ENCODE measurements around the gene RIOK3. TPM values are rescaled to one million over a fixed set of nuclear protein-coding genes. Genes with fewer than 3 reads are reported as not detected.

Gene RIOK3
- total RNA-seq, 1 experiment from 2014 or later = 19.4 TPM

DNA sequence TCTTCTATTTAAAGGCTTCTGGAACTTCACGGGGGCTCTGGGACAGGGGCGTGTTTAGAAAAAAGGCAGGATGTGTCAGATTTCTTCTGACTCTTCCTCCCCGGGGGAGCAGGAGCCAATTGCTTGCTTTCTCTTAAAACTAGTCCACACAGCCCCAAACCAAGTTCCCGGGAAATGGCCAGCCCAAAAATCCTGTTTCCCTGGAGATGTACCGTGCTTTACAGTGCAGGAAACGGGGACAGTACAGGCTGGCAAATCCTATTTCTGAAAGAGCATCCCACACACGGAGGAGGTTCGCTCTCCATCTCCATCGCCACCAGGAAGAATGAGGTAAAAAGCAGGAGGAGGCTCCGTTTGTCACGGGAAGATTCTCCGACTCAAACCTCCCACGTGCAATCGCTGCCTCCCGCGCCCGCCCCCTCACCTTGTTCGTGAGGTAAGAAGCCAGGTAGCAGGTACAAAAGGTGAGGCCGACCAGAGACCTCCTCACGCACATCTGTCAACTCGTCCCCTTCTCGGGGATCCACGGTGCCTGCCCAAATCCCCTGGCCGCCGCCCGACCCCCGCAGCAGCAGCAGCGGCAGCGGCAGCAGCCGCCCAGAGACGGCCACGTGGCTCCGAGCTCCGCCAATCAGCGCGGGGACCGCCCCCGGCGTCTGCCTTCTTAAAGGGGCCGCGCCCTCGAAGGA is 15.6 kb upstream of the RIOK3 start:
- DNase-seq (ENCODE audit: low spot score) = peak; percentile 81
- ChIA-PET CTCF (interaction anchor here (0.6 to 1.0 kb wide), 2 partner anchors 26 to 306 kb away, joined by 3 read pairs; no protein-coding TSS in a partner anchor), POLR2A (no interaction called here)
- Mint-ChIP-seq H3K27ac (peak overlapping the region; percentile 94), H3K27me3 (ENCODE audit: low read depth) (peaks cover 11% of the 10 kb centered on the region), H3K4me3 (peak overlapping the region; percentile 96), H3K36me3 (no peaks in the 10 kb centered on the region), H3K9me3 (peaks cover 7% of the 10 kb centered on the region; the same call in 1 of the 2 replicates), H3K4me1 (peaks cover 7% of the 10 kb centered on the region)
- ATAC-seq = peak; percentile 94
- peak; percentile 93 for TF ChIP-seq USF1 (CRISPR knock-in tag; IDR thresholded peaks at IDR 0.05)
- TF ChIP-seq, protein P1, sequence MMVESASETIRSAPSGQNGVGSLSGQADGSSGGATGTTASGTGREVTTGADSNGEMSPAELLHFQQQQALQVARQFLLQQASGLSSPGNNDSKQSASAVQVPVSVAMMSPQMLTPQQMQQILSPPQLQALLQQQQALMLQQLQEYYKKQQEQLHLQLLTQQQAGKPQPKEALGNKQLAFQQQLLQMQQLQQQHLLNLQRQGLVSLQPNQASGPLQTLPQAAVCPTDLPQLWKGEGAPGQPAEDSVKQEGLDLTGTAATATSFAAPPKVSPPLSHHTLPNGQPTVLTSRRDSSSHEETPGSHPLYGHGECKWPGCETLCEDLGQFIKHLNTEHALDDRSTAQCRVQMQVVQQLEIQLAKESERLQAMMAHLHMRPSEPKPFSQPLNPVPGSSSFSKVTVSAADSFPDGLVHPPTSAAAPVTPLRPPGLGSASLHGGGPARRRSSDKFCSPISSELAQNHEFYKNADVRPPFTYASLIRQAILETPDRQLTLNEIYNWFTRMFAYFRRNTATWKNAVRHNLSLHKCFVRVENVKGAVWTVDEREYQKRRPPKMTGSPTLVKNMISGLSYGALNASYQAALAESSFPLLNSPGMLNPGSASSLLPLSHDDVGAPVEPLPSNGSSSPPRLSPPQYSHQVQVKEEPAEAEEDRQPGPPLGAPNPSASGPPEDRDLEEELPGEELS (CRISPR knock-in tag; IDR thresholded peaks at IDR 0.05) = peak; percentile 49; the same call in 1 of the 2 replicates
- no peak for TF ChIP-seq HMGA2 (CRISPR knock-in tag; IDR thresholded peaks at IDR 0.05)
- no peak for TF ChIP-seq NR3C1 (CRISPR knock-in tag; conservative IDR thresholded peaks at IDR 0.05; ENCODE audit: low read depth)
- TF ChIP-seq, protein P2, sequence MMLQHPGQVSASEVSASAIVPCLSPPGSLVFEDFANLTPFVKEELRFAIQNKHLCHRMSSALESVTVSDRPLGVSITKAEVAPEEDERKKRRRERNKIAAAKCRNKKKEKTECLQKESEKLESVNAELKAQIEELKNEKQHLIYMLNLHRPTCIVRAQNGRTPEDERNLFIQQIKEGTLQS (CRISPR knock-in tag; conservative IDR thresholded peaks at IDR 0.05) = no peak
- 0 out of 2 replicates have a peak, but pooled peaks have one; percentile 50 for TF ChIP-seq ZNF232 (CRISPR knock-in tag; IDR thresholded peaks at IDR 0.05)
- peak; percentile 58; the same call in 1 of the 2 replicates for TF ChIP-seq FOXP1 (CRISPR knock-in tag; IDR thresholded peaks at IDR 0.05; ENCODE audit: borderline replicate concordance)
- TF ChIP-seq, protein P3, sequence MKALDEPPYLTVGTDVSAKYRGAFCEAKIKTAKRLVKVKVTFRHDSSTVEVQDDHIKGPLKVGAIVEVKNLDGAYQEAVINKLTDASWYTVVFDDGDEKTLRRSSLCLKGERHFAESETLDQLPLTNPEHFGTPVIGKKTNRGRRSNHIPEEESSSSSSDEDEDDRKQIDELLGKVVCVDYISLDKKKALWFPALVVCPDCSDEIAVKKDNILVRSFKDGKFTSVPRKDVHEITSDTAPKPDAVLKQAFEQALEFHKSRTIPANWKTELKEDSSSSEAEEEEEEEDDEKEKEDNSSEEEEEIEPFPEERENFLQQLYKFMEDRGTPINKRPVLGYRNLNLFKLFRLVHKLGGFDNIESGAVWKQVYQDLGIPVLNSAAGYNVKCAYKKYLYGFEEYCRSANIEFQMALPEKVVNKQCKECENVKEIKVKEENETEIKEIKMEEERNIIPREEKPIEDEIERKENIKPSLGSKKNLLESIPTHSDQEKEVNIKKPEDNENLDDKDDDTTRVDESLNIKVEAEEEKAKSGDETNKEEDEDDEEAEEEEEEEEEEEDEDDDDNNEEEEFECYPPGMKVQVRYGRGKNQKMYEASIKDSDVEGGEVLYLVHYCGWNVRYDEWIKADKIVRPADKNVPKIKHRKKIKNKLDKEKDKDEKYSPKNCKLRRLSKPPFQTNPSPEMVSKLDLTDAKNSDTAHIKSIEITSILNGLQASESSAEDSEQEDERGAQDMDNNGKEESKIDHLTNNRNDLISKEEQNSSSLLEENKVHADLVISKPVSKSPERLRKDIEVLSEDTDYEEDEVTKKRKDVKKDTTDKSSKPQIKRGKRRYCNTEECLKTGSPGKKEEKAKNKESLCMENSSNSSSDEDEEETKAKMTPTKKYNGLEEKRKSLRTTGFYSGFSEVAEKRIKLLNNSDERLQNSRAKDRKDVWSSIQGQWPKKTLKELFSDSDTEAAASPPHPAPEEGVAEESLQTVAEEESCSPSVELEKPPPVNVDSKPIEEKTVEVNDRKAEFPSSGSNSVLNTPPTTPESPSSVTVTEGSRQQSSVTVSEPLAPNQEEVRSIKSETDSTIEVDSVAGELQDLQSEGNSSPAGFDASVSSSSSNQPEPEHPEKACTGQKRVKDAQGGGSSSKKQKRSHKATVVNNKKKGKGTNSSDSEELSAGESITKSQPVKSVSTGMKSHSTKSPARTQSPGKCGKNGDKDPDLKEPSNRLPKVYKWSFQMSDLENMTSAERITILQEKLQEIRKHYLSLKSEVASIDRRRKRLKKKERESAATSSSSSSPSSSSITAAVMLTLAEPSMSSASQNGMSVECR (CRISPR knock-in tag; IDR thresholded peaks at IDR 0.05; ENCODE audit: borderline replicate concordance) = peak; percentile 89; the same call in 1 of the 2 replicates
- TF ChIP-seq NFE2L1 (CRISPR knock-in tag; IDR thresholded peaks at IDR 0.05) = no peak
- TF ChIP-seq ELF4 (CRISPR knock-in tag; IDR thresholded peaks at IDR 0.05; ENCODE audit: low read depth) = 0 out of 2 replicates have a peak, but pooled peaks have one; percentile 54
- TF ChIP-seq ETV6 (CRISPR knock-in tag; IDR thresholded peaks at IDR 0.05) = no peak; the same call in 1 of the 2 replicates
- TF ChIP-seq, protein P4, sequence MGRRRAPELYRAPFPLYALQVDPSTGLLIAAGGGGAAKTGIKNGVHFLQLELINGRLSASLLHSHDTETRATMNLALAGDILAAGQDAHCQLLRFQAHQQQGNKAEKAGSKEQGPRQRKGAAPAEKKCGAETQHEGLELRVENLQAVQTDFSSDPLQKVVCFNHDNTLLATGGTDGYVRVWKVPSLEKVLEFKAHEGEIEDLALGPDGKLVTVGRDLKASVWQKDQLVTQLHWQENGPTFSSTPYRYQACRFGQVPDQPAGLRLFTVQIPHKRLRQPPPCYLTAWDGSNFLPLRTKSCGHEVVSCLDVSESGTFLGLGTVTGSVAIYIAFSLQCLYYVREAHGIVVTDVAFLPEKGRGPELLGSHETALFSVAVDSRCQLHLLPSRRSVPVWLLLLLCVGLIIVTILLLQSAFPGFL (CRISPR knock-in tag; IDR thresholded peaks at IDR 0.05; ENCODE audit: borderline replicate concordance) = no peak
- peak; percentile 23; the same call in 1 of the 2 replicates for TF ChIP-seq TEAD1 (CRISPR knock-in tag; IDR thresholded peaks at IDR 0.05)
- TF ChIP-seq USF2 (CRISPR knock-in tag; IDR thresholded peaks at IDR 0.05) = peak; percentile 94
- peak; percentile 64 for TF ChIP-seq NFYB (CRISPR knock-in tag; conservative IDR thresholded peaks at IDR 0.05; ENCODE audit: low read depth)
- no peak for TF ChIP-seq EMX1 (CRISPR knock-in tag; IDR thresholded peaks at IDR 0.05)
- no peak for TF ChIP-seq ZNF219 (CRISPR knock-in tag; IDR thresholded peaks at IDR 0.05; ENCODE audit: borderline replicate concordance)
- no peak for TF ChIP-seq ZNF671 (CRISPR knock-in tag; IDR thresholded peaks at IDR 0.05)
- no peak for TF ChIP-seq RELA (CRISPR knock-in tag; IDR thresholded peaks at IDR 0.05; ENCODE audit: borderline replicate concordance)
- TF ChIP-seq KAT7 (CRISPR knock-in tag; IDR thresholded peaks at IDR 0.05; ENCODE audit: borderline replicate concordance) = no peak
- no peak for TF ChIP-seq CTCF (IDR thresholded peaks at IDR 0.05)
- TF ChIP-seq CBFB (CRISPR knock-in tag; IDR thresholded peaks at IDR 0.05; ENCODE audit: low read depth) = no peak
- peak; percentile 56; the same call in 1 of the 2 replicates for TF ChIP-seq SP1 (CRISPR knock-in tag; conservative IDR thresholded peaks at IDR 0.05)
- TF ChIP-seq ZNF396 (CRISPR knock-in tag; IDR thresholded peaks at IDR 0.05; ENCODE audit: borderline replicate concordance) = no peak
- TF ChIP-seq CREB1 (CRISPR knock-in tag; IDR thresholded peaks at IDR 0.05) = 0 out of 2 replicates have a peak, but pooled peaks have one; percentile 16
- 0 out of 2 replicates have a peak, but pooled peaks have one; percentile 23 for TF ChIP-seq TP53 (CRISPR knock-in tag; IDR thresholded peaks at IDR 0.05)
